ENCODE results near the gene REEP5. TPM values are rescaled to one million over a fixed set of nuclear protein-coding genes. Genes with fewer than 3 reads are reported as not detected.
A peak's percentile ranks its signal among the peaks of the same experiment; 100 is the strongest.

Gene REEP5
- total and polyA plus RNA-seq, 2 of the 13 experiments (the other 11 are each of a cell fraction or from before 2014, with no cell fraction given) = 49.4 to 239 TPM

- TF ChIP-seq RAD21 (CRISPR knock-in tag; IDR thresholded peaks at IDR 0.05) = peak; percentile 83
- 0 out of 2 replicates have a peak, but pooled peaks have one; percentile 41 for TF ChIP-seq TFDP2 (CRISPR knock-in tag; IDR thresholded peaks at IDR 0.05)
- TF ChIP-seq SOX6 (IDR thresholded peaks at IDR 0.05) = no peak
- peak; percentile 26; the same call in 1 of the 2 replicates for TF ChIP-seq SOX6 (CRISPR knock-in tag; IDR thresholded peaks at IDR 0.05)
- peak; percentile 14 for TF ChIP-seq ERF (CRISPR knock-in tag; IDR thresholded peaks at IDR 0.05)
- TF ChIP-seq ZNF639 (CRISPR knock-in tag; conservative IDR thresholded peaks at IDR 0.05) = peak; percentile 62
- TF ChIP-seq ASH2L (IDR thresholded peaks at IDR 0.05; ENCODE audit: insufficient read length, low read depth, low read length) = peak; percentile 78
- TF ChIP-seq MYNN (CRISPR knock-in tag; IDR thresholded peaks at IDR 0.05; ENCODE audit: low read depth) = no peak
- TF ChIP-seq ZNF589 (CRISPR knock-in tag; conservative IDR thresholded peaks at IDR 0.05) = no peak
- no peak; the same call in 1 of the 2 replicates for TF ChIP-seq ZNF333 (CRISPR knock-in tag; IDR thresholded peaks at IDR 0.05; ENCODE audit: borderline replicate concordance)
- 0 out of 2 replicates have a peak, but pooled peaks have one; percentile 26 for TF ChIP-seq FOXK1 (CRISPR knock-in tag; IDR thresholded peaks at IDR 0.05; ENCODE audit: borderline replicate concordance, low read depth)
- TF ChIP-seq ZNF24 (IDR thresholded peaks at IDR 0.05) = no peak
- TF ChIP-seq ZFP82 (CRISPR knock-in tag; IDR thresholded peaks at IDR 0.05; ENCODE audit: borderline replicate concordance) = no peak
- TF ChIP-seq RBM39 (IDR thresholded peaks at IDR 0.05; ENCODE audit: low read depth, low read length, poor library complexity, severe bottlenecking) = peak; percentile 63
- no peak for TF ChIP-seq MLXIP (CRISPR knock-in tag; IDR thresholded peaks at IDR 0.05; ENCODE audit: borderline replicate concordance)
- 0 out of 2 replicates have a peak, but pooled peaks have one; percentile 12 for TF ChIP-seq SALL1 (CRISPR knock-in tag; IDR thresholded peaks at IDR 0.05)
- no peak; the same call in 1 of the 2 replicates for TF ChIP-seq LBX2 (CRISPR knock-in tag; IDR thresholded peaks at IDR 0.05; ENCODE audit: borderline replicate concordance)
- TF ChIP-seq SRSF1 (optimal IDR thresholded peaks at IDR 0.05; ENCODE audit: low read depth, low read length) = peak; percentile 30
- TF ChIP-seq CBFB (CRISPR knock-in tag; IDR thresholded peaks at IDR 0.05) = 0 out of 2 replicates have a peak, but pooled peaks have one; percentile 8
- peak; percentile 83; the same call in 1 of the 2 replicates for TF ChIP-seq UBTF (CRISPR knock-in tag; IDR thresholded peaks at IDR 0.05)
Measured at GRCh38 chr5:112921833-112922817, at the start of gene REEP5 (continued).
